ENCODE measurements around the gene SPIRE2. TPM values are rescaled to one million over a fixed set of nuclear protein-coding genes. Genes with fewer than 3 reads are reported as not detected.
"Not testable (repeated sequence)": the region's sequence is repeated elsewhere in the genome, so short reads cannot be mapped to it uniquely, and the experiment has no call there.

Gene SPIRE2
- total RNA-seq, 1 experiment from 2014 or later: 1.8 TPM

DNA sequence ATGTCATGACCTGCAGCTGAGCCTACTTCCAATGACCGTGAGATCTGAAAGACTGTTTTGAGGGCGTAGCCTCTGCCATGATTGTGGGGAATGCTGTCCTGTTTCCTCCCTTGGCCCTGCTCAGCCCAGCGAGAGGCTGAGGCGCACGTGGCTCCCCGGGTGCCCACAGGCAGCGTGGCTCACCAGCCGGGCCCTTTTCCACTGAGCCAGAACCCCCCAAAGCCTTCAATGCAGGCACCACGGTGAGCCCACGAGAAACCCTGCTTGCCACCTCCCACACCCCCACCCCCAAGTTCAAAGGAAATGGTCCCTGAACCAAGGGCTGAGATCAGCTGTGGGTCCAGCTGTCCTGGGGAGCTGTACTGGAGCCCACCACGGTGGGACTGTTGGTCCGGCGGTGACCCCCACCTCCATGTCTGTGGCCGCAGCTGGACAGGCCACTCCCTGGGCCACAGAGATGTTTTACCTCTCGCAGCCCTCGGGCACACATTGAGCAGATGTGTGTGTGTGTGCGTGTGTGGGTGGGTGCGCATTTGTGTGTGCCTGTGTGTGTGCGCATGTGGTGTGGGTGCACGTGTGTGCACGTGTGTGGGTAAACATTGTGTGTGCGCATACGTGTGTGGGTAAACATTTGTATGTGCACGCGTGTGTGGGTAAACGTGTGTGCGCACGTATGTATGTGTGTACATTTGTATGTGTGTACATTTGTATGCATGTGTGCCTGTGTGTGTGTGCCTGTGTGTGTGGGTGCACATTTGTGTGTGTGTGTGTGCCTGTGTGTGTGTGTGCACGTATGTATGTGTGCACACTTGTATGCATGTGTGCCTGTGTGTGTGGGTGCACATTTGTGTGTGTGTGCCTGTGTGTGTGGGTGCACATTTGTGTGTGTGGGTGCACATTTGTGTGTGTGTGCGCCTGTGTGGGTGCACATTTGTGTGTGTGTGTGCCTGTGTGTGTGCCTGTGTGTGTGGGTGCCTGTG, 85.4 kb downstream of the SPIRE2 start:
- no peak for DNase-seq (ENCODE audit: low read depth)

DNA sequence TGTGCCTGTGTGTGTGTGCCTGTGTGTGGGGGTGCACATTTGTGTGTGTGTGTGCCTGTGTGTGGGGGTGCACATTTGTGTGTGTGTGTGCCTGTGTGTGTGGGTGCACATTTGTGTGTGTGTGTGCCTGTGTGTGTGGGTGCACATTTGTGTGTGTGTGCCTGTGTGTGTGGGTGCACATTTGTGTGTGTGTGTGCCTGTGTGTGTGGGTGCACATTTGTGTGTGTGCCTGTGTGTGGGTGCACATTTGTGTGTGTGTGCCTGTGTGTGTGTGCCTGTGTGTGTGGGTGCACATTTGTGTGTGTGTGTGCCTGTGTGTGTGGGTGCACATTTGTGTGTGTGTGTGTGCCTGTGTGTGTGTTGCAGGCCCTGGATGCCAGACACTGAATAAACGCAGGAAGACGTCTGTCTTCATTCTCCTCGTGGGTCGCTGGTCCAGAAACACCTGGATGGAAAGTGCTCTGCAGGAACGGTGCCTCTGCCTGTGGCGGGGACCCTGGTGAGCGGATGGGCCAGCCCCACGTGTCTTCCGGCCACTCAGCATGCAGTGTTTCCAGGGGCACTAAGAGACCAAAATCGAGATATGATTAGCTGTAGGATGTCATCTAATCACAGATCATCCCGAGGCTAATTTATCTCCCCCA, 86.5 kb downstream of the SPIRE2 start:
- DNase-seq (ENCODE audit: low read depth): not testable (repeated sequence)

DNA sequence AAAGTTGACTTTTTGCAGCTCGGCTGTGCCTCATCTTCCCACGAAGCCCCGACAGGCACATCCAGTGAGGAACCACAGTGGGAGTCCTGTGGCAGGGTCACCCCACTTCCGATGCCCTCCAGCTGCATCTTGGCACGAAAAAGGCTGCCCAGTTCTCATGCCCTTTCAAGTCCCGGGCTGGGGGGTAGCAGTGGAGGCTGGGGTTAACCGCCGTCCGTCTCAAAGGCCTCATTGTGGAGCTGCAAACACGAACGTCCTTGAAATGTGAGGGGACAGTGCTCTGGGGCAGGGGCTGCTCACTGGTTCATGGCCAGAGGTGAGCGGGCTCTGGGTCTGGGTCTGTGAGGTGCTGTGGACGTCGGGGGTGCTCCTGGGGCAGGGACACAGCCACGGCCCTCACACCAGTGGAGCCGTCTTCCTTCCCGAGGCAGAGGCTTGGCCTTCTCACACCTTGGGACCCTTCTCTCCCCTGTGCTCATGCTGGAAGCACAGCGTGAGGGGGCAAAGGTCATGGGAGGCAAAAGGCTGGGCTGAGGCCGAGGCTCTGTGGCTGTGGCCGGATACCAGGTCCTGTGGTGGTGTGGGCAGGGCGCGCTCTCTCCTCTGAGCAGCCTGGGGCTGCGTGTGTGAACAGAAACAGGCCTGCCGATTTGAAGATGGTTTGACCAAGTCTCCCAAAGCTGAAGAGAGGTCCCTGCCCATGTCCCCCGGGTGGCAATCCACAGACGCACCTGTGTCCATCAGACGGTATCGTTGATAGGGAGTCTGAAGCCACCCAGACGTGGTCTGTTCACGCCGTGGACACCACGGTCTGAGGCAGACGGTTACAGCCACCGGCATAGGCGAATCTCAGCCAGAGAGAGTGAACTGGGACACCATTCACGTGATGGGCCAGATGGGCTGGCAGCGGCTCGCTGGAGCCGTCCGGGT, 87.3 kb downstream of the SPIRE2 start:
- peak; percentile 53 for DNase-seq (ENCODE audit: low read depth)

DNA sequence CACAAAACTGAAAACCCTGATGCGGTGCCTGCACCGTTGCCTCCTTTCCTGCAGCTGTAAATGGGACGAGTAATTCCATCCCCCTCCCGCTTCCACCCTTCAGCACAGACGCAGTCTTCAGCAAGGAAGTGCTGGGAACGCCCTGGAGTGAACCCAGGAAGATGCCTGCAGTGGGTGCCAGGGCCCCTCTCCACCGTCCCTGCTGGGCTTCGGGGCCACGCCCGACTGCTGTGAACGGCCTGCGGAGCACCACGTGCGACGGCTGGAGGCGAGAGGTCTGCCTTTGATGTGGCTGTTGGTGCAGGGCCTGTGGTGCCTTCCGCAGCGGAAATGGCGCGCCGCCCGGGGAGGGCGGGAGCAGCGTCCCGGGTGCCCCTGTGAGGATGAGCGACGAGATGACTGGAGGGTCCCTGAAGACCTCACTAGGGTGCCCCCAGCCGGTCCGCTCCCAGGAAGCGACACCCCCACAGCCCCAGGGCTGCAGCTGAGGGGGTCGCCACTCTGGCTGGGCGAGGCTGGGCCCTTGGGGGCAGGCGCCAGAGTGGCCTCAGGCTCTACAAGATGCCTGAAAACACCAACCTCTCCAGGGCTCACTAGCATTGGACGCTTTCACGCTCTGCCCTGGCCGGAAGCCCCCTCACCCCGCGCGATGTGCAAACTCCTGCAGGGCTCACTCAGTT, 89.6 kb downstream of the SPIRE2 start:
- peak; percentile 98 for DNase-seq (ENCODE audit: low read depth)

DNA sequence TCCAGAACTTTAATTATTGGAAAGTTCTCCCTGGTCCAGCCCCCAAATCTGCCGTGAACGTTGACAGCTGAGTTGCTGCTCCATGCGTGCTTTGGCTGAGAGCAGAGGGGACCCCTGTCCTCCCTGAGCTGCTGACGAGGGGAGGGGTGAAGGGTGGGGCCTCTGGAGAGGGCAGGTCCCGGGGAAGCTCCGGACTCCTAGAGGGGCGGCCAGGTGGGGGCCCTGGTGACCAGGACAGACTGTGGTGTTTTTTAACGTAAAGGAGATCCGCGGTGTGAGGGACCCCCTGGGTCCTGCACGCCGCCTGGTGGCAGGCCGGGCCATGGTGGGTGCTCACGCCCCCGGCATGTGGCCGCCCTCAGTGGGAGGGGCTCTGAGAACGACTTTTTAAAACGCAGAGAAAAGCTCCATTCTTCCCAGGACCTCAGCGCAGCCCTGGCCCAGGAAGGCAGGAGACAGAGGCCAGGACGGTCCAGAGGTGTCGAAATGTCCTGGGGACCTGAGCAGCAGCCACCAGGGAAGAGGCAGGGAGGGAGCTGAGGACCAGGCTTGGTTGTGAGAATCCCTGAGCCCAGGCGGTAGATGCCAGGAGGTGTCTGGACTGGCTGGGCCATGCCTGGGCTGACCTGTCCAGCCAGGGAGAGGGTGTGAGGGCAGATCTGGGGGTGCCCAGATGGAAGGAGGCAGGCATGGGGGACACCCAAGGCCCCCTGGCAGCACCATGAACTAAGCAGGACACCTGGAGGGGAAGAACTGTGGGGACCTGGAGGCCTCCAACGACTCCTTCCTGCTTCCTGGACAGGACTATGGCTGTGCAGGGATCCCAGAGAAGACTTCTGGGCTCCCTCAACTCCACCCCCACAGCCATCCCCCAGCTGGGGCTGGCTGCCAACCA, 90.4 kb downstream of the SPIRE2 start, which contains the start of gene MC1R:
Gene MC1R (plus strand): TSS at position 410 of the 895 bp plus-strand sequence. CDS start 397 bp downstream, at position 807.
- DNase-seq (ENCODE audit: low read depth): peak; percentile 49

DNA sequence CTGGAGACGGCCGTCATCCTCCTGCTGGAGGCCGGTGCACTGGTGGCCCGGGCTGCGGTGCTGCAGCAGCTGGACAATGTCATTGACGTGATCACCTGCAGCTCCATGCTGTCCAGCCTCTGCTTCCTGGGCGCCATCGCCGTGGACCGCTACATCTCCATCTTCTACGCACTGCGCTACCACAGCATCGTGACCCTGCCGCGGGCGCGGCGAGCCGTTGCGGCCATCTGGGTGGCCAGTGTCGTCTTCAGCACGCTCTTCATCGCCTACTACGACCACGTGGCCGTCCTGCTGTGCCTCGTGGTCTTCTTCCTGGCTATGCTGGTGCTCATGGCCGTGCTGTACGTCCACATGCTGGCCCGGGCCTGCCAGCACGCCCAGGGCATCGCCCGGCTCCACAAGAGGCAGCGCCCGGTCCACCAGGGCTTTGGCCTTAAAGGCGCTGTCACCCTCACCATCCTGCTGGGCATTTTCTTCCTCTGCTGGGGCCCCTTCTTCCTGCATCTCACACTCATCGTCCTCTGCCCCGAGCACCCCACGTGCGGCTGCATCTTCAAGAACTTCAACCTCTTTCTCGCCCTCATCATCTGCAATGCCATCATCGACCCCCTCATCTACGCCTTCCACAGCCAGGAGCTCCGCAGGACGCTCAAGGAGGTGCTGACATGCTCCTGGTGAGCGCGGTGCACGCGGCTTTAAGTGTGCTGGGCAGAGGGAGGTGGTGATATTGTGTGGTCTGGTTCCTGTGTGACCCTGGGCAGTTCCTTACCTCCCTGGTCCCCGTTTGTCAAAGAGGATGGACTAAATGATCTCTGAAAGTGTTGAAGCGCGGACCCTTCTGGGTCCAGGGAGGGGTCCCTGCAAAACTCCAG, 91.5 kb downstream of the SPIRE2 start:
- DNase-seq (ENCODE audit: low read depth): no peak

DNA sequence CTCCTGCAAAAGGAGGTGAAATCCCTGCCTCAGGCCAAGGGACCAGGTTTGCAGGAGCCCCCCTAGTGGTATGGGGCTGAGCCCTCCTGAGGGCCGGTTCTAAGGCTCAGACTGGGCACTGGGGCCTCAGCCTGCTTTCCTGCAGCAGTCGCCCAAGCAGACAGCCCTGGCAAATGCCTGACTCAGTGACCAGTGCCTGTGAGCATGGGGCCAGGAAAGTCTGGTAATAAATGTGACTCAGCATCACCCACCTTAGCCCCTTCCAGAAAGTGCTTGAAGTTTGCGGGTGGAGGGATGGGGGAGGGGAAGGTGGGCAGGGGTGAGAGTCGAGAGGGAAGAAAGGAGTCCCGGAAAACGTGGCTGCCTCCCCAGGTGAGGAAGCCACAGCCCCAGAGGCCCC, 92.4 kb downstream of the SPIRE2 start:
- peak; percentile 37 for DNase-seq (ENCODE audit: low read depth)

Other genes with a start within 250 kb of the SPIRE2 start
- gene DPEP1, start 214.8 kb upstream of the SPIRE2 start, total RNA-seq (2014; rRNA removed; shearing (Covaris generic)): 0.24 and 0.29 TPM in 2 replicates
- gene CHMP1A, start 170.8 kb upstream of the SPIRE2 start, total RNA-seq (2014; rRNA removed; shearing (Covaris generic)): 115 and 120 TPM in 2 replicates
- gene SPATA33, start 170.6 kb upstream of the SPIRE2 start, total RNA-seq (2014; rRNA removed; shearing (Covaris generic)): 5.5 and 9.6 TPM in 2 replicates
- 24.5 and 29.0 TPM in 2 replicates for gene CDK10, start 141.8 kb upstream of the SPIRE2 start, total RNA-seq (2014; rRNA removed; shearing (Covaris generic))
- 9.5 and 15.1 TPM in 2 replicates for gene SPATA2L, start 126.8 kb upstream of the SPIRE2 start, total RNA-seq (2014; rRNA removed; shearing (Covaris generic))
- gene VPS9D1, start 107.6 kb upstream of the SPIRE2 start, total RNA-seq (2014; rRNA removed; shearing (Covaris generic)): 2.8 and 3.5 TPM in 2 replicates
- gene ZNF276, start 106.9 kb upstream of the SPIRE2 start, total RNA-seq (2014; rRNA removed; shearing (Covaris generic)): 6.8 and 11.4 TPM in 2 replicates
- gene FANCA, start 11.8 kb upstream of the SPIRE2 start, total RNA-seq (2014; rRNA removed; shearing (Covaris generic)): 28.2 and 33.5 TPM in 2 replicates
- 72.9 and 93.7 TPM in 2 replicates for gene TCF25, start 45.1 kb downstream of the SPIRE2 start, total RNA-seq (2014; rRNA removed; shearing (Covaris generic))
- 2.0 and 2.8 TPM in 2 replicates for gene MC1R, start 90.4 kb downstream of the SPIRE2 start, total RNA-seq (2014; rRNA removed; shearing (Covaris generic))
- gene TUBB3, start 94.9 kb downstream of the SPIRE2 start, total RNA-seq (2014; rRNA removed; shearing (Covaris generic)): 229 and 237 TPM in 2 replicates
- gene DEF8, start 120.3 kb downstream of the SPIRE2 start, total RNA-seq (2014; rRNA removed; shearing (Covaris generic)): 97.2 and 143 TPM in 2 replicates
- gene DBNDD1, start 191.0 kb downstream of the SPIRE2 start, total RNA-seq (2014; rRNA removed; shearing (Covaris generic)): 7.7 TPM in 2 replicates
- not detected in 2 replicates for gene PRDM7, start 248.9 kb downstream of the SPIRE2 start, total RNA-seq (2014; rRNA removed; shearing (Covaris generic))

Measured in RPMI7951 (cell line).